Measurements from ENCODE around the gene VSIR.

Gene VSIR

GRCh38 chr10:71748671-71749191 lies 24.6 kb downstream of the VSIR start:
- H3K4me3 ChIP-seq (ENCODE audit: low read depth, low read length) = no peak overlapping the region
- TF ChIP-seq CTCF (IDR thresholded peaks at IDR 0.05; ENCODE audit: low read depth, low read length) = no peak

DNA sequence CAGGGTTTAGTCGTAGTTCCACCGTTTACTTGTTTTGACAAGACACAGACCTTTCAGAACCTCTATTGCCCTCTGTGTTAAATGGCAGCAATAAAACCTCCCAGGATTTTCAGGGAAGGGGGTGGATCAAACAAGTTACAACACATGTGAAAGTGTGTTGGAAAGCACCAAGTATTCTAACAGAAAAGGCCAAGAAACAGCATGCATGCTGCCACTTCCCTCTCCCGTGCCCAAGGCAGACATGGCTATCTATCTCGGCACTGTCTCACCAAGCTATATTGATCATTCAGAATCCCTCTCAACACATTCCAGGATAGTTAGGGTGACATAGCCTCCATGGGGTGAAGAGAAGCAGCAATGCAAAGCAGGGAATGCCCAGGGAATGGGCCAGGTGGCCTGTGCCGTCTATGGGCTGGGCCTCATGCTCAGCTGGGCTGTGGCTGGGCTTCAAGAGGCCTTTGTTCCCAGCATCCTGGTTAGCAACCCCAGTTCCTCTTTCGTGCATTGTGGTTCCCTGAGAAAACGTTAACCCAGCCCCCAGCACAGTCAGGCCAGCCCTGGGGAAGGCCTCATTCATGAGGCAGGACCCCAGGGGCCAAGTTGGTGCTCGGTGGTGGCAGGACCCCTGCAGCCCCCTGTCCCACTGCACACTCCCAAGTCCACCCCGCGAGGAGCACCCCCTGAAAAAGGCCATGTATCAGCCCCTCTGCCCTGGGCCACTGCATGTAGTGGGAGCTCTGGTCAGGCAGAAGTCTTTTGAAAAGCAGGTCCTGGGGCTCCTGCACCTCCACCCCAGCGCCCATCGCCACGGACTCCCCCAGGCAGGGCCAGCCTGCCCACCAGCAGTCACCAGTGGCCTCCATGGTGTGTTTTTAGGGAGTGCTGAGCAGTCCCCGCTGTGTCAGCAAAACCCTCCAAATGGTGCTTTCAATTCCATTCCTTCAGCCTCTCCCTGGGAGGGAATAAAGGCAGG lies 25.5 kb downstream of the VSIR start:
- no peak overlapping the region for H3K4me3 ChIP-seq (ENCODE audit: low read depth, low read length)
- TF ChIP-seq CTCF (IDR thresholded peaks at IDR 0.05; ENCODE audit: low read depth, low read length) = no peak

DNA sequence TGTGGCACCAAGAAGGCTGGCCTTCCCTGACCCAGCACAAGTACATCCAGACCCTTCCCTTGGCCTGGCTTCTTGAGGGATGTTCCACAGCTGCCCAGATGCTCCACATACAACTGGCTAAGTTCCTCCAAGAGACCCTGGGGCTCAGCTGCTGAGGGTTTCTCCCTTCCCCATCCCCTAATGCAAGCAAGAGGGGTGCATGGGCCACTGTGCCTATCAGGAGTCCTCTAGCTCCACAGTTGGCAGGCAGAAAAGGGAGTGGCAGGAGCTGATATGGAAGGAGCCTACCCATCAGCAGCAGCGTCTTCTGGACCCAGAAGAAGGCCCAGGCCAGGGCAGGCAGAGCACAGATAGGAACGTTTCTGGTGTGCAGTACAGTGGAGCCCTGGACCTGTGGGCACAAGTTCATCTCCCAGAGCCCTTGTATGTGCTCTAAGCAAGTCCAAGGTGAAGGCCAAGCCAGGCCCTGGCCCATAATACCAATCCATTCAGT lies 26.2 kb downstream of the VSIR start:
- no peak for TF ChIP-seq CTCF (IDR thresholded peaks at IDR 0.05; ENCODE audit: low read depth, low read length)

GRCh38 chr10:71746344-71747037 lies 26.8 kb downstream of the VSIR start:
- no peak for TF ChIP-seq CTCF (IDR thresholded peaks at IDR 0.05; ENCODE audit: low read depth, low read length)
- H3K4me3 ChIP-seq (ENCODE audit: low read depth, low read length) = no peak overlapping the region

More for the DNA sequence above, 26.2 kb downstream of the VSIR start:
- no peak overlapping the region for H3K4me3 ChIP-seq (ENCODE audit: low read depth, low read length)

DNA sequence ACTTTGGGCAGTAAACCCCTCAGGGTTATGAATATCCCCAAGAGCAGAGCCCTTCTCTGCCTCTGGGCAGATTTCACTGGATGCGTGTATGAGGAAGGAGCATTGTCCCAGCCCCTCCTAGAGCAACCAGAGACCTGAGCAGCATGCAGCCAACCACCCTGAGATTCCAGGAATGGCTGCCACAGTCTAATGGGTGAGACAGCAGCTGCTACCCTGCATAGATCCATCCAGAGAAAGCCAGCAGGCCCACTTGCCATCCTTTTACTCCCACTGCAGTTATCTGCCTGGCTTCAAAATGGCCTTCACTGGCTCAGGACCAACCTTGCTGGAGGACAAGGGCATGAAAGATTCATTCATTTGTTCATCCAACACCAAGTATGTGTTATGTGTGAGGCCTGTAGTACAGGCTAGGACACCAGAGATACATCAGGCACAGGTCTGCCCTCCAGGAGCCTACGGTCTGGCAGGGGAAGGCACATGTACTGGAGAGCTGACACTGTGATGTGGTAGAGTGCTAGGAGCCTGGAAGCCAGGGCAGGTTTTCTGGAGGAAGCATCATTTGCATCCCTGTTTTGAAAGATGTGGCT lies 27.6 kb downstream of the VSIR start:
- TF ChIP-seq CTCF (IDR thresholded peaks at IDR 0.05; ENCODE audit: low read depth, low read length) = no peak
- H3K4me3 ChIP-seq (ENCODE audit: low read depth, low read length) = no peak overlapping the region

- TF ChIP-seq CTCF (IDR thresholded peaks at IDR 0.05; ENCODE audit: low read depth, low read length) = no peak
- H3K4me3 ChIP-seq (ENCODE audit: low read depth, low read length) = no peak overlapping the region
Measured at GRCh38 chr10:71744897-71745663, 28.2 kb downstream of the VSIR start.

Measured in WI38 (cell line).